GM13976 (cell line): ENCODE results near the gene TBXT.

Experiments
- DNase-seq: peaks from one replicate; pipeline ENCODE4 v3.0.0; 2012; ENCODE audit warnings: low spot score
- in situ Hi-C: fragments of 300-500 bp; cut with MboI; formaldehyde crosslinking; loops from one replicate; pipeline ENCODE4 v1.12.0; 2022; ENCODE audit warnings: low sequenced_read_pairs, mixed read lengths, inconsistent platforms; ENCODE audit not compliant: unreplicated experiment
- TF ChIP-seq, protein P1 (sequence below): IDR thresholded peaks from 2 replicates; pipeline ENCODE4 v1.5.1; 2012; ENCODE audit warnings: borderline replicate concordance, mild to moderate bottlenecking; ENCODE audit not compliant: insufficient read depth; ENCODE audit errors: extremely low read depth, missing control alignments, control extremely low read depth

Gene TBXT

GRCh38 chr6:166165558-166166313 is 1.9 kb downstream of the TBXT start:
- in situ Hi-C loops, result no loop called here
- DNase-seq, result no peak
- TF ChIP-seq, protein P1, sequence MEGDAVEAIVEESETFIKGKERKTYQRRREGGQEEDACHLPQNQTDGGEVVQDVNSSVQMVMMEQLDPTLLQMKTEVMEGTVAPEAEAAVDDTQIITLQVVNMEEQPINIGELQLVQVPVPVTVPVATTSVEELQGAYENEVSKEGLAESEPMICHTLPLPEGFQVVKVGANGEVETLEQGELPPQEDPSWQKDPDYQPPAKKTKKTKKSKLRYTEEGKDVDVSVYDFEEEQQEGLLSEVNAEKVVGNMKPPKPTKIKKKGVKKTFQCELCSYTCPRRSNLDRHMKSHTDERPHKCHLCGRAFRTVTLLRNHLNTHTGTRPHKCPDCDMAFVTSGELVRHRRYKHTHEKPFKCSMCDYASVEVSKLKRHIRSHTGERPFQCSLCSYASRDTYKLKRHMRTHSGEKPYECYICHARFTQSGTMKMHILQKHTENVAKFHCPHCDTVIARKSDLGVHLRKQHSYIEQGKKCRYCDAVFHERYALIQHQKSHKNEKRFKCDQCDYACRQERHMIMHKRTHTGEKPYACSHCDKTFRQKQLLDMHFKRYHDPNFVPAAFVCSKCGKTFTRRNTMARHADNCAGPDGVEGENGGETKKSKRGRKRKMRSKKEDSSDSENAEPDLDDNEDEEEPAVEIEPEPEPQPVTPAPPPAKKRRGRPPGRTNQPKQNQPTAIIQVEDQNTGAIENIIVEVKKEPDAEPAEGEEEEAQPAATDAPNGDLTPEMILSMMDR, result no peak

DNA sequence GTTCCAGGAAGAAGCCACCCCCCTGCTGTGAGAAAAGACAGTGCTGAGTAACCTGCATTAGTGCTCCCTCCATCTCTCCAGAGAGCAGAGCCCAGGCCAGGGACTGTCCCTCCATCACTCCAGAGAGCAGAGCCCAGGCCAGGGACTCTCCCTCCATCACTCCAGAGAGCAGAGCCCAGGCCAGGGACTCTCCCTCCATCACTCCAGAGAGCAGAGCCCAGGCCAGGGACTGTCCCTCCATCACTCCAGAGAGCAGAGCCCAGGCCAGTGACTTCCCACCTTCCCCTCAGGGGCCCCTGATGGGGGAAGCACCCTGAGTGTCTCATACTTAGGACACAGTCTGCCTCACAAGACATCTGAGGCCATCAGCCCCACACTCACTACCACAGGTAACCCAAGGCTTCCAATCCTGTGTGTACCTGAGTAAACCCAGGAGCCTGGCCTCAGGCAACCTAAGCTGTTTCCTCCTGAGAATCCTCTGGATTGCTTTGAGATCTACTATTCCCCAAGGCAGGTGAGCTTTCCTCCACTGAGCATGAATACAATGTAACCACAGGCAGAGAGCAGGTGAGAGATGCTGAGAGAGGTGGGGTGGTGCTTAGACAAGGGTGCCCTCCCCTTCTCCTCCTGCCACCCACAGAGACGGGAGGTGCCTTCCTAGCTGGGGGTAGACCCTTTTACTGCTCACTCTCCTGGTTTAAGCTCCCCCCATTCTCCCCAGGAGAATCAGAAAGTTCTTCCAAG is 4.9 kb downstream of the TBXT start:
- in situ Hi-C loops, result no loop called here
- DNase-seq, result peak; percentile 62
- TF ChIP-seq, protein P1, result no peak

GRCh38 chr6:166157930-166158617 is 9.6 kb downstream of the TBXT start:
- no peak for DNase-seq
- TF ChIP-seq, protein P1, result no peak
- in situ Hi-C loops, result no loop called here

DNA sequence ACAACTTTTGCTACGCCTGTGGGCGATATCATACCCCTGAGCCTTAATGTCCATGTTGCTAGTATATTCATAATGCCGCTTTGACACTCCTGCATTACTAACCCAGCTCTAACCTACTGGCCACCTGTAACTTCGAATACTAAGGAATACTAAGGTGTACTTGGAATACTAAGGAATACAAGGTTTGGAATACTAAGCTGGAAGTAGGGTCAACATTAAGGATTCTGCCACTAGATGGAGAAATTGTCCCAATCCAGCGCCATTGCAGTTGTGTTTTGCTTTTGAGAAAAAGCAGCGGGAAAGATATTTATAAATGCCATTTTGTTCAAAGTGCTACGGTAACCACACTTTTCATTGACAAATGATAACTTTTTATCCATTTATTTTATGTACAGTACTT is 10.7 kb downstream of the TBXT start:
- no peak for DNase-seq
- in situ Hi-C loops, result no loop called here
- TF ChIP-seq, protein P1, result no peak

GRCh38 chr6:166153966-166154365 is 13.7 kb downstream of the TBXT start:
- no peak for DNase-seq
- TF ChIP-seq, protein P1, result no peak
- in situ Hi-C loops, result no loop called here

DNA sequence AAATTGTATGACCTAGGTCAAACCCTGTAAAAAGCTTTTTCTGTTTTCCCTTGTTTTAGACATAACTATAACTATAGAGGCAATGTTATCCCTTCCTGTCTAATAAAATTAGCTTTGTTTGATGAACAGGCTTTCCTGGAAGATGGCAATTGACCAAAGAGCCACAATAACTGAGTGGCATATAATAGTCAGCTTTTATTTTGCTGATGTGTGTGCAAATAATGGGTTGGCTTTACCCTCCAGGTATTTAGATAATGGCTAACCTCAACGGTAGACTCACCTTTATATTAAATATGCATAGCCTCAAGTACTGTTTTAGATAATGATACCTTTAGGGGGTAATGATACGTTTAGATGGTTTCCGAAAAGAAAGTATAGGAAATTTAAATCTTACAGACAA is 15.0 kb downstream of the TBXT start:
- TF ChIP-seq, protein P1, result no peak
- in situ Hi-C loops, result no loop called here

More for the DNA sequence above, 15.0 kb downstream of the TBXT start:
- no peak for DNase-seq
